ENCODE data around the gene NFKB2.

DNA sequence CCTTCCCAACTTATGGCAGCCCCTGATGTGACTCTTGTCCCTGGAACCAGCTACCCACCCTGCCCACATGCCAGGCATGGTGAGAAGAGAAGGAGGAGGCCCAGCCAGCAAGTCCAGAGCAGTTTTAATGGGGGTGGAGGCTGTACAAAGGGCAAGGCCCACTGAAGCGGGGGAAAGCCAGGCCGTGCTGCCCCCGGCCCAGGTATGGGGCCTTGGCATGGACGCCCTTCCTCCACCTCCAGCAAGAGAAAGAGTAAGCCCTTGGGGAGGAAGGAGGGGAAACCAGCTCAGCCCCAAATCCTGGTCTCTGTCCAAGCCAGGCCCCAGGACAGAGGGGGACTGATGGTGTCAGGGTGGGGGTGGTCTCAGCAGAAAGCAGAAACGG, 7.0 kb downstream of the NFKB2 start:
- TF ChIP-seq CTCF (IDR thresholded peaks at IDR 0.05; ENCODE audit: insufficient read depth, low read depth, low read length) (no peak), EZH2 (IDR thresholded peaks at IDR 0.05; ENCODE audit: insufficient read depth, low read length) (no peak)

Measured in astrocyte (in vitro differentiated cells and primary cell).